Activated CD4-positive, alpha-beta T cell treated with anti-CD3 and anti-CD28 coated beads for 48 hours (primary cell): ENCODE measurements around the gene MAP7.
"Not testable (repeated sequence)": the region's sequence is repeated elsewhere in the genome, so short reads cannot be mapped to it uniquely, and the experiment has no call there.

Source experiments
- DNase-seq: peaks from one replicate; pipeline ENCODE4 v3.0.0-alpha.2; 2020

The MAP7 gene

DNA sequence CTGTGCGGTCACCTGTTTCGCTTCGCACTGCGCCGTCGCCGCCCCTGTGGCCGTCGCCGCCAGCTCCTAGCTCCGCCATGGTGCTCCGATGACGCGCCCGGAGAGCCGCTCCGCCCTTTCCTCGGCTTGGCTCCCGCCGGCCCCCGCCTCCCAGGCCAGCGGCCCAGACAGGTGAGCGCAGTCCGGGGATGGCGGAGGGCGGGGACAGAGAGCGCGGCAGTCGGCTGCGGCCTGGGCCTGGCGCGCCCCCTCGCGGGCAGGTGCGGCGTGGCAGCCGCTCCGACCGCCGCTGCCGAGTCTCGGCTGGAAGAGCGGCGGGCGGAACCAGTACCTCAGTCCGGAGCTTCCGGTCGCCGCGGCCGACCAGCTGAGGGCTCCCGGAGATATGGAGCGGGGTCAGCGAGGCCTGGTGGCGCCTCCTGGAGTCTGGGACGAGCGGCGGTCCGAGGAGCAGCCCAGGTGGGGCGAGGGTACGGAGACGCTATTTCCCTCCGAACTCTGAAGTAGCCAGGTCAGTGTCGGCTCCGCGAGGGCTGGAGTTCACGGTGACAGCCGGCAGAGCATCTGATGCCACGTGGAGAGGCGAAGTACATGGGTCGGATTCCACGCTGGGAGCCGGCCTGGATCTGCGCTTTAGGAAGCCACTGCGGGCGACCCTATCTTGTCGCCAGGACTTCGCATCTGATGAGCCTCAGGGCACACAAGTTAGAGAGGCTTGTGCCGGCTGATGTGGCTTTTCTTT lies at the start of gene MAP7:
TSS of gene MAP7 (minus strand) at position 93 of the 742 bp plus-strand sequence. CDS start at position 79, 14 bp downstream.
- peak; percentile 74 for DNase-seq

DNA sequence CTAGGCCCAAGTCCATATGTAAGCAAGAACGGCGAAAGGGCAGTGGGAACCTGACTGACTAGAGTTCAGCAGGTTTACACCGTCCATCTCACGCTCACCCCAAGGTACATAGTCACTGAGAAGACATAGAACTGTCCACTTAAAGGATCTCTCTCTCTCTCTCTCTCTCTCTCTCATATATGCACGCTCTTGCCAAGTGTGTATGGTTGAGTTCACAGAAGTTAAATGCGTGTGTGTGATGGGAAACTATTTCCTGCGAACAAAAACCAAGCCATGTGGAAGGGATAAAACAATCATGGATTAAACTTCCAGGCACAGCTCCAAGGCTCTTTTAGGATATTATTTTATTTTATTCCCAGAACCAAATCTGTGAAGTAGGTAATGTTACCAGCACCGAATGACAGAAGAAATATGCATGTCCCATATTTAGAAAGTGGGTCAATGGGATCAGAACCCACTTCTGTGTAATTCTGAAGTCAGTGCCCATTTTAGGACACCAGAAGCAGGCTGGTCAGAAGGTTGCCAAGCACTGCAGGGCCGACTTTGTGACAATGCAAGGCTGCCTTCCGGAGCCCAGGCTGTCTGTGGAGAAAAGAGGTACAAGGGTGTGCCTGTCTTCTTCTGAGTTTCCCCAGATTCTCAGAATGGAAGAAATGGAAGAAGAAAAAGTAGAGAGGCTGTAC lies 49.2 kb upstream of the MAP7 start:
- DNase-seq = no peak

DNA sequence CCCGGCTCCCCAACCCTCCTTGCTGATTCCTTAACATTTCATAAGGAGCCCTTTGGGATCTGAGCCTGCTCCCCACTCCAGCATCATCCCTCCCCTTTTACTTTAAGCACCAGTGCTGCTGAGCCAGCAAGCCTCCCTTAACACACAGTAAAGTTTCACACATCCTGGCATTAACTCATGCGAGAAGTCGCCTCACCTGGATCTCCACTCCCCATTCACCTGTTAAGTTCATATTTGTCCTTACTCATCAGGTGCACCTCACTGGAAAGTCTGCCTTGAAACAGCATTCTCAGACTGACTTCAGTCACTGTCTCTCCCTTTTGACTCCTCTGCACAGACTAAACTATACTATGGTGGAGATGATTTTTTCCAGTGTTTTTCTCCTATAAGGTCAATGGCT lies 47.8 kb upstream of the MAP7 start:
- DNase-seq = no peak

DNA sequence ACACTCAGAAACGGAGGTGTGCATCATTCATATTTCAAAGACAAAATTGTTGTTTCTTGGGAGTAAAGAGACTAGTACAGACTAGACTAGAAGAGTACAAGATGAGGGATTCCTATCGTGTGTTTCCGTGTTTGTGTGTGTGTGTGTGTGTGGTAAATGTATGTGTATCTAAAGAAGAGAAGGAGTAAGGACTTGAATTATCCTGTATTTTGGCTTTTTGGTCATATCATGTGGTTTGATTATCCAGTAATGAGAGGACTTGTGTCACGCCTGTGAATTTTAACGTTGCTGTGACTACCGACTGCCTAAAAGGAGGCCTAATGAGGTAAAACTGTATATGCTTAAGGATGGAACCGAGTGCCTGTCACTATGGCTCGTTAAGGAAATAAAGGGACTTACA lies 44.4 kb upstream of the MAP7 start:
- DNase-seq = no peak

DNA sequence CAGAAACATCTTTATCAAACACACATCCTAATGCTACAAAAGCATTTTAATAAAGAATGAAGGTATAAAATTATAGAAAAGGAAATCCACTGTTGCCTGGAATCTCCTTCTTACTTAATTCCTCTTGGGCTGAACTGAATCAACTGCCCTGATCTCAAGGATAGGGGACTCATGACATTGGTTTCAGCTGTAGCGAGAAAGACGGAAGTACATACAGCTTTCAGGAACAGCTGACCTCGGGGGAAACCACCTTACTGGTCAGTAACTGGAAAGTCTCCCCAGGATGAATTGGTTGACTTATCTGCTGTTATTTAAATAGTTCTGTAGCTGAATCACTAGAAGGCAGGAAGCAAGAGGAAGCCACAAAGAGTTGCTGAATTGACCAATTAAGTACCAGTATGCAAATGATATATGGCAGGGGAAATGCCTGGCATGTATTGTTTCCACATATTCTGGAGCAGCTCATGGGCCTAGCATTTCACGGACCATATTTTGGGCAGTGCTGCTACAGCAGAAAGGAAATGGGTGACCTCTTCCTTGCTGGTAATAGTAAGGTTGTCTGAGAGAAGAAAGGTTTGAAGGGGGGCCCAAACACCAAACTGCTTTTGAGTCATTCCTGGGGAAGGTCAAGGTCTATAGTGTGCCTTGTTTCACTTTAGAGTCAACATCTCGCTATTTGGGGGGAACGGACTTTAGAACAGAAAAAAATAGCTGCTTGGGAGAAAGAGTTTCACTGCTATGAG lies 43.7 kb upstream of the MAP7 start:
- DNase-seq = peak; percentile 57

DNA sequence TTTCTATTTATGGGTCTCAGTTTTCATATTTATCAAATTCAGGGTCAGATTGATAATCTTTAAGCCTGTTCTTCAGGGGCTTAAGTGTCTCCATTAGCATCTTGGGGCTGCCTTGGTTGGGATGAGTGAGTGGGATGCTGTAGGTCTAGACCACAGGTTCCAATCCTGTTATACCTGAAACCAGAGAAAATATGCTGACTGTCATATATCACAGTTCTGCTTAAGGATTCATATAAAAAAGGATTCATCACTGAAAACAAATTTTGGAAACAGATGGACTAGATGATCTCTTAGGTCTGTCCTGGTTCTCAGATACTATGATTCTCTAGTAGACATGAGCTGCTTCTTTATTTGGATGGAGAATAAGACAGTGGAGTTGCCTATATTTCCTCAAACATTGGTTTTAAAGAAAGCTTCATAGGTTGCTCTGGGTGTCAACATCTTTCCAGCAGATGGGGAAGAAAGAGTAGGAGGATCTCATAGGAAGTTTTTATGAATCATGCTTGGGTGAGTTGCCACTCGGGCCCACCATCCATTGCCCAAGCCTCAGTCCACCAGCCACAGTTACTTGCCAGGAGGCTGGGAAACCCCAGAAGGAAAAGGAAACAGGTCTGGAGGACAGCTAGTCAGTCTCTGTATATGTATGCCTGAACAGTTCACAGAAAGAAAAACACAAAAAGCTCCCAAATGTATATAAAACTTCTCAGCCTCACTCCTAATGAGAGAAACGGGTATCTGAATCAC lies 42.9 kb upstream of the MAP7 start:
- no peak for DNase-seq

GRCh38 chr6:136591617-136592016 lies 41.4 kb upstream of the MAP7 start:
- no peak for DNase-seq

DNA sequence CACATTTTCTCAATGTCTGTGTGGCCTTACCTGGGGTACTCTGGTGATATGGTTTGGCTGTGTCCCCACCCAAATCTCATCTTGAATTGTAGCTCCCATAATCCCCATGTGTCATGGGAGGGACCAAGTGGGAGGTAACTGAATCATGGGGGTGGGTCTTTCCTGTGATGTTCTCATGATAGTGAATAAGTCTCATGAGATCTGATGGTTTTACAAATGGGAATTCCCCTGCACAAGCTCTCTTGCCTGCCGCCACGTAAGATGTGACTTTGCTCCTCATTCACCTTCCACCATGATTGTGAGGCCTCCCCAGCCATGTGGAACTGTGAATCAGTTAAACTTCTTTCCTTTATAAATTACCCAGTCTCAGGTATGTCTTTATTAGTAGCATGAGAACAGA lies 40.6 kb upstream of the MAP7 start:
- not testable (repeated sequence) for DNase-seq

- DNase-seq = no peak
These were observed 37.3 kb upstream of the MAP7 start for GRCh38 chr6:136587527-136587926.

DNA sequence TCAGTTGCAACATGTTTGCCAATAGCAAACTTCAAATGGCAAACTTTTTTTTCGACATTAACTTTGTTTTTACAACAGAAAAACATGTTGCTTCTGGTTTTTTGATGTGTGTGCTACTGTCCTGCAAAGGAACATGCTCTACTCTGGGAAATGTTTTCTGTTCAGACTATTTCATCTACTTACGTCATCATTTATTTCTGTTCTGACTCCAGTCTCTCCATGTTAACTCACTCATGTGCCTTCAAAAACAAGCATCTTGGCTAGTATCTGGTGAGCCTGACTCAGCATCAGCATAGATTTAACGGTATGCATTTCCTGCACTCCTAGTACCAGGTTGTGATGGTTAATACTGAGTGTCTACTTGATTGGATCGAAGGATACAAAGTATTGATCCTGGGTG lies 36.1 kb upstream of the MAP7 start:
- no peak for DNase-seq

DNA sequence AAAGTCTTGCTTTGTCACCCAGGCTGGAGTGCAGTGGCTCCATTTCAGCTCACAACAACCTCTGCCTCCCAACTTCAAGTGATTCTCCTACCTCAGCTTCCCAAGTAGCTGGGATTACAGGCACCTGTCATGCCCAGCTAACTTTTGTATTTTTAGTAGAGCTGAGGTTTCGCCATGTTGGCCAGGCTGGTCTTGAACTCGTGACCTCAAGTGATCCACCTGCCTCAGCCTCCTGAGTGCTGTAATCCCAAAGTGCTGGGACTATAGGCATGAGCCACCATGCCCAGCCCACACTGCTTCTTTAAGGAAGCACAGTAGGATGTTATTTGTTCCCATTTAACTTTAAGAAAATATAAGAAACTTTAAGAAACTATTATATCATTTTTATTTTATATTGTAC lies 35.3 kb upstream of the MAP7 start:
- DNase-seq = not testable (repeated sequence)

DNA sequence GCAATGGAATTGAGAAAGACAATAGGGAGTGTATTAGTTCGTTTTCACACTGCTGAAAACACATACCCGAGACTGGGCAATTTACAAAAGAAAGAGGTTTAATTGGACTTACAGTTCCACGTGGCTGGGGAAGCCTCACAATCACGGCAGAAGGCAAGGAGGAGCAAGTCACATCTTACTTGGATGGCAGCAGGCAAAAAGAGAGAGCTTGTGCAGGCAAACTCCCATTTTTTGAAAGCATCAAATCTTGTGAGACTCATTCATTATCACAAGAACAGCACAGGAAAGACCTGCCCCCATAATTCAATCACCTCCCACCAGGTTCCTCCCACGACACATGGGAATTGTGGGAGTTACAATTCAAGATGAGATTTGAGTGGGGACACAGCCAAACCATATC lies 34.1 kb upstream of the MAP7 start:
- DNase-seq = not testable (repeated sequence)

GRCh38 chr6:136582711-136583471 lies 32.7 kb upstream of the MAP7 start:
- DNase-seq = no peak

- no peak for DNase-seq
These were observed 29.6 kb upstream of the MAP7 start for GRCh38 chr6:136579800-136580199.

GRCh38 chr6:136576821-136577220 lies 26.6 kb upstream of the MAP7 start:
- no peak for DNase-seq

- no peak for DNase-seq
These were observed 21.3 kb upstream of the MAP7 start for GRCh38 chr6:136571496-136571895.

- no peak for DNase-seq
These were observed 20.8 kb upstream of the MAP7 start for GRCh38 chr6:136571065-136571464.

DNA sequence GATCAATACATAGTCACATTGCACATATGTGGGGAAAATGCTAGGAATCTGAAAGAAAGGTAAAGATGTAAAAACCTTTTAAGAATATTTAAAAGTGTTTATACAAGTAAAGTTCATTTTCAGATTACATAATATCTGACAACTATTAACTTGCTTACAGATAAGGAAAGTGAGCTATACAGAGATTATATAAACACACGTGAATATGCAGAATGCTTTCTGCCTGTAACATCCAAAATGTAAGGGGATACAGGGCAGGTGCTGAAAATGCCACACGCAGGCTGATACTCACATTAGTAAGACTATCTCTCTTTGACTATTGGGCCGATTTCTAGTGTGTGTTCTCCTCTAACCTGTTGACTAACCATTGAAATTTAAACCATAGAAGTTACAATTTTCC lies 17.9 kb upstream of the MAP7 start:
- no peak for DNase-seq

DNA sequence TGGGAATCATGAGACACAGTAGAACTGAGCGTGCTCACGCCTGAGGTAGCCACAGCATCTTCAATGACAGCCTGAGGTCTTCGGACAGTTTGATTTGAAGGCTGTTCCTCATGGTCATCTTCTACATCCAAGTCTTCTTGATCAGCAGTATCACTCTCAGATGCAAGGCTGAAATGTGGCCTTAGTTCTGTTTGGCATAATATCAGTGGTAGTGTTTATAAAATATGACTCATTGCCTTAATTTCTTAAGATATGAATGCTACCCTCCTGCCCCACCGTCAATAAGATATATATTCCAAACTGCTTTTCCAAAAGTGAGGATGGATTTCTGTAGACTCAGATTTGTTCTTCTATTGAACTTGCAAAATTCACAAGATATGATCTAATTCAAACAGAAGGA lies 17.5 kb upstream of the MAP7 start:
- no peak for DNase-seq

- DNase-seq = no peak
These were observed 16.6 kb upstream of the MAP7 start for GRCh38 chr6:136566851-136567250.

DNA sequence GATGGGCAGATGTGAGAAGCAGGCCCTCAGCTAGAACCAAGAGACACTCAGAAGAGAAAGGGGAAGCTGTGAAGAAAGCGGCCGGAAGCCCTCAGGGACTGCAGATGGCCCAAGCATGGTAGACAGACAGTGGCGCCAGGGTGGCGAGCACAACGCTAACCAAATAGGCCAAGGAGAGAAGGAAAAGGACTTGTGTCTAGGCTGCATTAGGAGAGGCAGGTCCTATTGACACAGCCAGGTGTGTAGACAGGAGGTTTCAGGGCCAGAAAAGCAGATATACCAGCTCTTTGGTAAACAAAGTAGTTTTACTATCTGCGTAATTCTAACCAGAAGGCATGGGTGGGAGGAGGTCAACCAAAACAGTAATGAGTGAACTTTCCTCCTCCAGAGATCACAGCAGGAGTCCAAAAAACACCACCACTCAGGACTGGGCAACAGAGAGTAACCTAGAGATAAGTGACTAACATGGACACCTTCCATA lies 15.8 kb upstream of the MAP7 start:
- DNase-seq = no peak

DNA sequence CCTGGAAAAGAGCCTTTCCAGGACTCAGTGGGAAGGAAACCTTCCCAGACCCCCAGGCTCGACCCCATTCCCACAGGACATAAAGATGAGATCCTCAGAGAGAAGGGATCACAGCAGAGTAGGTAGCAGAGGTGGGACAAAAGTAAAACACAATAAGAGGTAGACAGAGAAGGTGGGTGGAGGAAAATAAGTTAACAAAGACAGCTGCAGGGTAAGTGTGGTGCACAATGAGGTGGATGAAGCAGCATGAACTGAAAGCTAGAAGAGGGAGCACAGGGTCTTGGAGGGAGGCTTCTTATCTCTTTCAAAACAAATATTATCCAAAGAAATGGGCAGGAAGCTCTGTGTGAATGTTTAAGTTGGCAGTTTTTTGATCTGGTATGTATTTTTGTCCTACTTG lies 14.0 kb upstream of the MAP7 start:
- no peak for DNase-seq
